ENCODE measurements around the gene SLC8A3.

DNA sequence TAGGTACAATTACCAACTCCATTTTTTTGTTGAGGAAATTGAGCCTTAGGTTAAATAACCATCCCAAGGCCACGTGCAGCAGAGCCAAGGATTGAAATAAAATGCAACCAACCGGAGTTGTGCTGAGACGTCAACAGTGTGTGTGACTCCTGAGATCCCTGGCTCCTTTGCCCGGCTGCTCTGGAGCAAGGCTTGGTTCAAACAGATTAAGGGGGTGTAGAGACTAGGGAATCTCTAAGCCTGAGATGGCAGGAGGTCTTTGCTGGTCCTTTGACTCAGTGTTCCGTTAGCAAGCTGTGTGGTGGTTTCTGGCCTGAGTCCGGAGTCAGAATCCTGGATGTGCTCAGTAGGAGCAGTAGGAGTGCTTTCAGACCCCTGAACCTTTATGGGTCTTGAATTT, 1.4 kb upstream of the SLC8A3 start:
- TF ChIP-seq, protein P1, sequence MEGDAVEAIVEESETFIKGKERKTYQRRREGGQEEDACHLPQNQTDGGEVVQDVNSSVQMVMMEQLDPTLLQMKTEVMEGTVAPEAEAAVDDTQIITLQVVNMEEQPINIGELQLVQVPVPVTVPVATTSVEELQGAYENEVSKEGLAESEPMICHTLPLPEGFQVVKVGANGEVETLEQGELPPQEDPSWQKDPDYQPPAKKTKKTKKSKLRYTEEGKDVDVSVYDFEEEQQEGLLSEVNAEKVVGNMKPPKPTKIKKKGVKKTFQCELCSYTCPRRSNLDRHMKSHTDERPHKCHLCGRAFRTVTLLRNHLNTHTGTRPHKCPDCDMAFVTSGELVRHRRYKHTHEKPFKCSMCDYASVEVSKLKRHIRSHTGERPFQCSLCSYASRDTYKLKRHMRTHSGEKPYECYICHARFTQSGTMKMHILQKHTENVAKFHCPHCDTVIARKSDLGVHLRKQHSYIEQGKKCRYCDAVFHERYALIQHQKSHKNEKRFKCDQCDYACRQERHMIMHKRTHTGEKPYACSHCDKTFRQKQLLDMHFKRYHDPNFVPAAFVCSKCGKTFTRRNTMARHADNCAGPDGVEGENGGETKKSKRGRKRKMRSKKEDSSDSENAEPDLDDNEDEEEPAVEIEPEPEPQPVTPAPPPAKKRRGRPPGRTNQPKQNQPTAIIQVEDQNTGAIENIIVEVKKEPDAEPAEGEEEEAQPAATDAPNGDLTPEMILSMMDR (IDR thresholded peaks at IDR 0.05; ENCODE audit: extremely low read depth in 1 of 2, insufficient read depth in 1 of 2, low read depth in 1 of 2, low read length in 2 of 2) = no peak
- no peak for TF ChIP-seq POLR2A (IDR thresholded peaks at IDR 0.05; ENCODE audit: low read depth, low read length)
- no peak for TF ChIP-seq JUN (IDR thresholded peaks at IDR 0.05; ENCODE audit: borderline replicate concordance, insufficient read depth, insufficient read length, low read depth)
- TF ChIP-seq EZH2 (IDR thresholded peaks at IDR 0.05; ENCODE audit: borderline replicate concordance, low read depth, low read length, severe bottlenecking) = no peak
- no peak for TF ChIP-seq MYC (IDR thresholded peaks at IDR 0.05; ENCODE audit: low read depth, low read length)
- TF ChIP-seq FOS (IDR thresholded peaks at IDR 0.05; ENCODE audit: borderline replicate concordance, insufficient read depth, low read length) = no peak

Data from endothelial cell of umbilical vein (primary cell).